K562 (cell line): ENCODE data around the gene SMCHD1. TPM values are rescaled to one million over a fixed set of nuclear protein-coding genes. Genes with fewer than 3 reads are reported as not detected.

ENCODE experiments used
- BMI1 ChIP-seq: fragments of 150-350 bp; IDR thresholded peaks from 2 replicates; pipeline ENCODE4 v1.6.1; 2014; ENCODE audit warnings: low read length
- CBFA2T2 ChIP-seq: fragments of 450-650 bp; conservative IDR thresholded peaks from 2 replicates; pipeline ENCODE4 v1.6.1; 2017; ENCODE audit warnings: mild to moderate bottlenecking
- CXXC5 ChIP-seq: fragments of 250-450 bp; sonication (Bioruptor Pico); IDR thresholded peaks from 2 replicates; pipeline ENCODE4 v1.8.0; 2022; ENCODE audit warnings: inconsistent platforms, mild to moderate bottlenecking, moderate library complexity
- ELK1 ChIP-seq: sonication (generic); formaldehyde crosslinking; IDR thresholded peaks from 2 replicates; pipeline ENCODE4 v1.8.1; 2022; ENCODE audit warnings: missing genetic modification reagents
- EZH2 ChIP-seq: IDR thresholded peaks from 2 replicates; pipeline ENCODE4 v1.6.1; 2012; ENCODE audit warnings: low read depth, mild to moderate bottlenecking, inconsistent platforms, low read length, borderline replicate concordance
- GTF2F1 ChIP-seq: IDR thresholded peaks from 2 replicates; pipeline ENCODE4 v1.6.1; 2011; ENCODE audit warnings: low read depth, low read length, improper control_type of control experiment
- KDM2B ChIP-seq: fragments of 250-450 bp; sonication (Bioruptor Pico); IDR thresholded peaks from 2 replicates; pipeline ENCODE4 v1.8.0; 2021; ENCODE audit warnings: mild to moderate bottlenecking, moderate library complexity
- MNT ChIP-seq, 2 experiments: fragments of 450-650 bp; conservative IDR thresholded peaks; 2 replicates each; pipeline ENCODE4 v1.6.1; 2017; ENCODE audit warnings: mild to moderate bottlenecking in 2 of 2, moderate library complexity in 2 of 2
- MTF1 ChIP-seq: fragments of 250-450 bp; sonication (Bioruptor Pico); IDR thresholded peaks from 2 replicates; pipeline ENCODE4 v1.9.0; 2021; ENCODE audit warnings: moderate library complexity, mild to moderate bottlenecking, inconsistent platforms, borderline replicate concordance
- MXD1 ChIP-seq: fragments of 250-450 bp; sonication (Bioruptor Pico); IDR thresholded peaks from 2 replicates; pipeline ENCODE4 v1.8.0; 2021; ENCODE audit warnings: borderline replicate concordance, mild to moderate bottlenecking, moderate library complexity; ENCODE audit not compliant: poor library complexity, severe bottlenecking
- NFRKB ChIP-seq: fragments of 450-650 bp; IDR thresholded peaks from 2 replicates; pipeline ENCODE4 v1.6.1; 2016; ENCODE audit warnings: low read depth
- PHF8 ChIP-seq: fragments of 200-600 bp; sonication (generic); IDR thresholded peaks from 2 replicates; pipeline ENCODE4 v1.6.1; 2012; ENCODE audit warnings: mixed run types, mild to moderate bottlenecking, inconsistent platforms, low read length, moderate library complexity, borderline replicate concordance
- POLR2AphosphoS2 ChIP-seq: IDR thresholded peaks from 2 replicates; pipeline ENCODE4 v1.6.1; 2012; ENCODE audit warnings: low read length, improper control_type of control experiment
- SAFB2 ChIP-seq: fragments of 200-400 bp; formaldehyde crosslinking; IDR thresholded peaks from 2 replicates; pipeline ENCODE4 v1.6.1; 2018; ENCODE audit warnings: borderline replicate concordance, low read length, low read depth, moderate library complexity; ENCODE audit not compliant: severe bottlenecking
- SRSF1 ChIP-seq: fragments of 200-400 bp; formaldehyde crosslinking; IDR thresholded peaks from 2 replicates; pipeline ENCODE4 v1.6.1; 2017; ENCODE audit warnings: mild to moderate bottlenecking, low read depth, low read length, moderate library complexity
- TEAD2 ChIP-seq: fragments of 450-650 bp; IDR thresholded peaks from 2 replicates; pipeline ENCODE4 v1.6.1; 2016; ENCODE audit warnings: missing genetic modification characterization, control low read depth, missing compliant biosample characterization
- ZNF146 ChIP-seq: IDR thresholded peaks from one replicate; pipeline ENCODE4 v1.6.1; 2018; ENCODE audit warnings: missing compliant biosample characterization; ENCODE audit not compliant: unreplicated experiment
- ZNF232 ChIP-seq: sonication (generic); formaldehyde crosslinking; IDR thresholded peaks from 2 replicates; pipeline ENCODE4 v1.8.0; 2022; ENCODE audit warnings: mild to moderate bottlenecking, missing genetic modification reagents
- ZNF277 ChIP-seq: fragments of 250-450 bp; sonication (Bioruptor Pico); IDR thresholded peaks from 2 replicates; pipeline ENCODE4 v1.8.0; 2022; ENCODE audit warnings: inconsistent platforms, mild to moderate bottlenecking, moderate library complexity, borderline replicate concordance
- ZNF41 ChIP-seq: fragments of 250-450 bp; sonication (Bioruptor Pico); conservative IDR thresholded peaks from 2 replicates; pipeline ENCODE4 v1.4.0; 2020; ENCODE audit warnings: mild to moderate bottlenecking
- ZNF431 ChIP-seq: sonication (generic); formaldehyde crosslinking; IDR thresholded peaks from 2 replicates; pipeline ENCODE4 v1.8.0; 2022; ENCODE audit warnings: mild to moderate bottlenecking, missing genetic modification reagents
- ZNF668 ChIP-seq: fragments of 250-450 bp; sonication (Bioruptor Pico); IDR thresholded peaks from 2 replicates; pipeline ENCODE4 v1.8.0; 2022; ENCODE audit warnings: mild to moderate bottlenecking, inconsistent platforms
- polyA plus RNA-seq, 8 experiments: library from polyadenylated mRNA; depleted of rRNA in 4 of 8; stranded (reverse) in 5 of 8; unstranded in 3 of 8; fragments of >200 nt; fragmentation: Nextera tagmentation in 2 of 8; fragmentation: Illumina TruSeq in 1 of 8; extraction: Ambion mirVana in 2 of 8; extraction: Trizol in 1 of 8; gene quantifications; 2 replicates each; pipeline versions ENCODE4 v1.2.1 to v1.2.3, GENCODE V29; 2011 to 2014; ENCODE audit warnings: inconsistent platforms in 1 of 8, missing spikeins in 1 of 8
- total RNA-seq, 7 experiments: library from RNA; depleted of rRNA in 6 of 7; stranded (reverse); fragments of >200 nt in 6 of 7; fragmentation: Illumina TruSeq in 2 of 7; extraction: Trizol in 2 of 7; gene quantifications; 2 replicates each; pipeline versions ENCODE4 v1.2.1 to v1.2.3, GENCODE V29; 2011 to 2021; ENCODE audit warnings: low replicate concordance in 1 of 7

The SMCHD1 gene
- total and polyA plus RNA-seq, 9 of the 15 experiments (the other 6 are each of a cell fraction or from before 2014, with no cell fraction given), result 6.3 to 144 (median 72.7) TPM

GRCh38 chr18:2853926-2854664, 198.6 kb downstream of the SMCHD1 start (continued):
- no peak for TF ChIP-seq KDM2B (CRISPR knock-in tag)
- peak; percentile 91 for TF ChIP-seq TEAD2 (tag)
- no peak for TF ChIP-seq SRSF1
- TF ChIP-seq GTF2F1, result no peak
- TF ChIP-seq EZH2, result no peak
- no peak for TF ChIP-seq BMI1
- no peak for TF ChIP-seq MTF1
- TF ChIP-seq ELK1, result no peak
- no peak for TF ChIP-seq MXD1
- no peak for TF ChIP-seq ZNF431 (CRISPR knock-in tag)
- TF ChIP-seq NFRKB, result no peak
- TF ChIP-seq ZNF146, result no peak
- peak; percentile 98 for TF ChIP-seq CBFA2T2
- TF ChIP-seq ZNF232 (CRISPR knock-in tag), result no peak
- TF ChIP-seq ZNF277, result no peak
- peak; percentile 26; the same call in 1 of the 2 replicates for TF ChIP-seq PHF8
- TF ChIP-seq MNT (conservative IDR thresholded peaks at IDR 0.05), result peak; percentile 57 to 79
- no peak for TF ChIP-seq ZNF41 (CRISPR knock-in tag)
- TF ChIP-seq POLR2AphosphoS2, result no peak
- peak; percentile 82 for TF ChIP-seq CXXC5
- TF ChIP-seq ZNF668, result no peak
- no peak for TF ChIP-seq SAFB2
